Measurements from ENCODE around the gene TMCC1. TPM values are rescaled to one million over a fixed set of nuclear protein-coding genes. Genes with fewer than 3 reads are reported as not detected.
A peak's percentile ranks its signal among the peaks of the same experiment; 100 is the strongest.

Gene TMCC1
- total RNA-seq, 2 donors from 2014 or later: 27.1 to 29.3 TPM

- ATAC-seq (no peak), DNase-seq (no peak)
- peaks cover 5% of the 10 kb centered on the region for H3K36me3 Mint-ChIP-seq (ENCODE audit: low read depth)
- H3K4me3 Mint-ChIP-seq: no peak overlapping the region
- peak overlapping the region; percentile 60 for H3K27ac Mint-ChIP-seq
- no peaks in the 10 kb centered on the region for H3K9me3 ChIP-seq (ENCODE audit: control insufficient read depth, low read length, poor library complexity, severe bottlenecking)
- H3K27me3 Mint-ChIP-seq: no peaks in the 10 kb centered on the region
- peaks cover 19% of the 10 kb centered on the region for H3K4me1 Mint-ChIP-seq
These were observed 283.8 kb downstream of the TMCC1 start for GRCh38 chr3:129609591-129610182.

GRCh38 chr3:129608936-129609590 lies 284.4 kb downstream of the TMCC1 start:
- peaks cover 5% of the 10 kb centered on the region for H3K36me3 Mint-ChIP-seq (ENCODE audit: low read depth)
- no peaks in the 10 kb centered on the region for H3K9me3 ChIP-seq (ENCODE audit: control insufficient read depth, low read length, poor library complexity, severe bottlenecking)
- no peak for ATAC-seq
- peaks cover 25% of the 10 kb centered on the region for H3K4me1 Mint-ChIP-seq
- no peak for DNase-seq
- peak overlapping the region; percentile 77 for H3K4me3 Mint-ChIP-seq
- no peaks in the 10 kb centered on the region for H3K27me3 Mint-ChIP-seq
- peak overlapping the region; percentile 60 for H3K27ac Mint-ChIP-seq

- Mint-ChIP-seq H3K36me3 (ENCODE audit: low read depth) (peaks cover 5% of the 10 kb centered on the region), H3K27me3 (no peaks in the 10 kb centered on the region), H3K27ac (peak overlapping the region; percentile 60), H3K4me1 (peaks cover 28% of the 10 kb centered on the region), H3K4me3 (peak overlapping the region; percentile 77)
- no peak for ATAC-seq
- no peaks in the 10 kb centered on the region for H3K9me3 ChIP-seq (ENCODE audit: control insufficient read depth, low read length, poor library complexity, severe bottlenecking)
- no peak for DNase-seq
These were observed 285.2 kb downstream of the TMCC1 start for GRCh38 chr3:129608087-129608935.

- DNase-seq: no peak
- H3K9me3 ChIP-seq (ENCODE audit: control insufficient read depth, low read length, poor library complexity, severe bottlenecking): no peaks in the 10 kb centered on the region
- H3K27ac Mint-ChIP-seq: peak overlapping the region; percentile 91
These were observed 286.0 kb downstream of the TMCC1 start for GRCh38 chr3:129607391-129608068.

GRCh38 chr3:129606636-129607390 lies 286.7 kb downstream of the TMCC1 start, which contains the start of gene PLXND1:
PLXND1 (minus strand) TSS chr3:129606676; CDS start chr3:129606639, 37 bp downstream.
- ATAC-seq: peak; percentile 68
- peak within 1 kb of the TSS; percentile 91 for H3K27ac Mint-ChIP-seq
- no peaks in the 10 kb centered on the region for H3K27me3 Mint-ChIP-seq
- H3K9me3 ChIP-seq (ENCODE audit: control insufficient read depth, low read length, poor library complexity, severe bottlenecking): no peaks in the 10 kb centered on the region
- H3K4me1 Mint-ChIP-seq: peaks cover 33% of the 10 kb centered on the region
- DNase-seq: peak in 2 of 3 donors; percentile 66 to 68
- peaks cover 5% of the 10 kb centered on the region for H3K36me3 Mint-ChIP-seq (ENCODE audit: low read depth)
- peak within 1 kb of the TSS; percentile 97 for H3K4me3 Mint-ChIP-seq

More at GRCh38 chr3:129607391-129608068, 286.0 kb downstream of the TMCC1 start:
- H3K36me3 Mint-ChIP-seq (ENCODE audit: low read depth): peaks cover 5% of the 10 kb centered on the region
- H3K4me1 Mint-ChIP-seq: peaks cover 28% of the 10 kb centered on the region
- ATAC-seq: no peak
- H3K4me3 Mint-ChIP-seq: peak overlapping the region; percentile 97
- no peaks in the 10 kb centered on the region for H3K27me3 Mint-ChIP-seq

GRCh38 chr3:129605922-129606635 lies 287.4 kb downstream of the TMCC1 start:
- peaks cover 5% of the 10 kb centered on the region for H3K36me3 Mint-ChIP-seq (ENCODE audit: low read depth)
- no peak for DNase-seq
- H3K4me3 Mint-ChIP-seq: peak overlapping the region; percentile 97
- H3K9me3 ChIP-seq (ENCODE audit: control insufficient read depth, low read length, poor library complexity, severe bottlenecking): no peaks in the 10 kb centered on the region
- peak; percentile 26 for ATAC-seq
- H3K27me3 Mint-ChIP-seq: no peaks in the 10 kb centered on the region
- peaks cover 36% of the 10 kb centered on the region for H3K4me1 Mint-ChIP-seq
- peak overlapping the region; percentile 83 for H3K27ac Mint-ChIP-seq

- DNase-seq: peak; percentile 20 to 54 (median 28)
- peaks cover 5% of the 10 kb centered on the region for H3K36me3 Mint-ChIP-seq (ENCODE audit: low read depth)
- no peaks in the 10 kb centered on the region for H3K27me3 Mint-ChIP-seq
- H3K4me1 Mint-ChIP-seq: peaks cover 39% of the 10 kb centered on the region
- H3K4me3 Mint-ChIP-seq: peak overlapping the region; percentile 97
- H3K9me3 ChIP-seq (ENCODE audit: control insufficient read depth, low read length, poor library complexity, severe bottlenecking): no peaks in the 10 kb centered on the region
- peak overlapping the region; percentile 83 for H3K27ac Mint-ChIP-seq
- peak; percentile 74 for ATAC-seq
These were observed 288.1 kb downstream of the TMCC1 start for GRCh38 chr3:129605203-129605921.

GRCh38 chr3:129604767-129605166 lies 288.7 kb downstream of the TMCC1 start:
- no peaks in the 10 kb centered on the region for H3K9me3 ChIP-seq (ENCODE audit: control insufficient read depth, low read length, poor library complexity, severe bottlenecking)
- no peak overlapping the region for H3K27ac Mint-ChIP-seq
- DNase-seq (no peak), ATAC-seq (no peak)
- H3K4me1 Mint-ChIP-seq: peaks cover 39% of the 10 kb centered on the region
- H3K27me3 Mint-ChIP-seq: no peaks in the 10 kb centered on the region
- peaks cover 5% of the 10 kb centered on the region for H3K36me3 Mint-ChIP-seq (ENCODE audit: low read depth)
- peak overlapping the region; percentile 97 for H3K4me3 Mint-ChIP-seq

GRCh38 chr3:129603991-129604749 lies 289.3 kb downstream of the TMCC1 start:
- DNase-seq: no peak
- H3K4me1 Mint-ChIP-seq: peaks cover 43% of the 10 kb centered on the region
- H3K27ac Mint-ChIP-seq: peak overlapping the region; percentile 61
- H3K4me3 Mint-ChIP-seq: peak overlapping the region; percentile 97
- no peak for ATAC-seq
- peaks cover 5% of the 10 kb centered on the region for H3K36me3 Mint-ChIP-seq (ENCODE audit: low read depth)
- H3K27me3 Mint-ChIP-seq: no peaks in the 10 kb centered on the region
- H3K9me3 ChIP-seq (ENCODE audit: control insufficient read depth, low read length, poor library complexity, severe bottlenecking): no peaks in the 10 kb centered on the region

- DNase-seq: no peak
- peaks cover 40% of the 10 kb centered on the region for H3K4me1 Mint-ChIP-seq
- no peaks in the 10 kb centered on the region for H3K9me3 ChIP-seq (ENCODE audit: control insufficient read depth, low read length, poor library complexity, severe bottlenecking)
- peak overlapping the region; percentile 61 for H3K27ac Mint-ChIP-seq
- H3K4me3 Mint-ChIP-seq: no peak overlapping the region
- no peak for ATAC-seq
- H3K27me3 Mint-ChIP-seq: no peaks in the 10 kb centered on the region
- H3K36me3 Mint-ChIP-seq (ENCODE audit: low read depth): peaks cover 5% of the 10 kb centered on the region
These were observed 290.0 kb downstream of the TMCC1 start for GRCh38 chr3:129603561-129603942.

Measured in T-helper 17 cell (primary cell).